ENCODE data around the gene KL. TPM values are rescaled to one million over a fixed set of nuclear protein-coding genes. Genes with fewer than 3 reads are reported as not detected.

KL gene
- total and polyA plus RNA-seq, 2 experiments from 2014 or later, result 0.03 TPM; not detected in 1

GRCh38 chr13:33115274-33115673 lies 99.1 kb downstream of the KL start (continued):
- no peak for TF ChIP-seq REST (IDR thresholded peaks at IDR 0.05; ENCODE audit: unreplicated experiment)
- TF ChIP-seq JUNB (IDR thresholded peaks at IDR 0.05; ENCODE audit: unreplicated experiment), result no peak
- TF ChIP-seq ZNF331 (CRISPR knock-in tag; IDR thresholded peaks at IDR 0.05; ENCODE audit: low read depth), result no peak
- TF ChIP-seq CREB1 (CRISPR knock-in tag; IDR thresholded peaks at IDR 0.05; ENCODE audit: low read depth), result no peak
- no peak for TF ChIP-seq NANOG (IDR thresholded peaks at IDR 0.05; ENCODE audit: borderline replicate concordance)
- no peak for TF ChIP-seq POLR2AphosphoS5 (IDR thresholded peaks at IDR 0.05; ENCODE audit: low read depth)
- no peak for TF ChIP-seq ZNF114 (CRISPR knock-in tag; IDR thresholded peaks at IDR 0.05)
- TF ChIP-seq EZH2phosphoT487 (IDR thresholded peaks at IDR 0.05; ENCODE audit: unreplicated experiment), result no peak
- no peak for TF ChIP-seq EZH2 (IDR thresholded peaks at IDR 0.05; ENCODE audit: low read depth, unreplicated experiment)
- TF ChIP-seq, protein P1, sequence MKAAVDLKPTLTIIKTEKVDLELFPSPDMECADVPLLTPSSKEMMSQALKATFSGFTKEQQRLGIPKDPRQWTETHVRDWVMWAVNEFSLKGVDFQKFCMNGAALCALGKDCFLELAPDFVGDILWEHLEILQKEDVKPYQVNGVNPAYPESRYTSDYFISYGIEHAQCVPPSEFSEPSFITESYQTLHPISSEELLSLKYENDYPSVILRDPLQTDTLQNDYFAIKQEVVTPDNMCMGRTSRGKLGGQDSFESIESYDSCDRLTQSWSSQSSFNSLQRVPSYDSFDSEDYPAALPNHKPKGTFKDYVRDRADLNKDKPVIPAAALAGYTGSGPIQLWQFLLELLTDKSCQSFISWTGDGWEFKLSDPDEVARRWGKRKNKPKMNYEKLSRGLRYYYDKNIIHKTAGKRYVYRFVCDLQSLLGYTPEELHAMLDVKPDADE (IDR thresholded peaks at IDR 0.05), result no peak
